Measurements from ENCODE around the gene DISC1.
"Not testable (repeated sequence)": the region's sequence is repeated elsewhere in the genome, so short reads cannot be mapped to it uniquely, and the experiment has no call there.

GRCh38 chr1:231961801-231962200, 335.2 kb downstream of the DISC1 start:
- not testable (repeated sequence) for TF ChIP-seq CTCF (conservative IDR thresholded peaks at IDR 0.05); ZFX (IDR thresholded peaks at IDR 0.05)
